ENCODE data around the gene RPL38. TPM values are rescaled to one million over a fixed set of nuclear protein-coding genes. Genes with fewer than 3 reads are reported as not detected.

RPL38 gene
- total RNA-seq, 2 donors from 2014 or later = 163 to 177 TPM

- Histone ChIP-seq H3K27ac (no peak overlapping the region), H3K4me3 (no peak overlapping the region), H3K27me3 (replicated peaks; ENCODE audit: insufficient read depth) (no peaks in the 10 kb centered on the region), H3K9me3 (no peaks in the 10 kb centered on the region), H3K36me3 (no peaks in the 10 kb centered on the region), H3K4me1 (ENCODE audit: control insufficient read depth in 1 of 2, low read depth in 2 of 2) (peaks cover 0 to 3% of the 10 kb centered on the region in 2 donors)
- no peak for DNase-seq (ENCODE audit: low spot score)
- ATAC-seq (ENCODE audit: insufficient number of reproducible peaks, low FRiP score, low read depth) = no peak
- no peak for TF ChIP-seq CTCF (IDR thresholded peaks at IDR 0.05)
Measured at GRCh38 chr17:74244128-74244527, 40.6 kb downstream of the RPL38 start.

GRCh38 chr17:74244548-74244947 is 41.1 kb downstream of the RPL38 start:
- ATAC-seq (ENCODE audit: insufficient number of reproducible peaks, low FRiP score, low read depth) (no peak), DNase-seq (ENCODE audit: low spot score) (no peak)
- no peak overlapping the region for H3K4me3 ChIP-seq
- no peak for TF ChIP-seq CTCF (IDR thresholded peaks at IDR 0.05)
- H3K27me3 ChIP-seq (replicated peaks; ENCODE audit: insufficient read depth) = no peaks in the 10 kb centered on the region
- H3K9me3 ChIP-seq = no peaks in the 10 kb centered on the region
- H3K27ac ChIP-seq = no peak overlapping the region
- no peaks in the 10 kb centered on the region for H3K36me3 ChIP-seq
- H3K4me1 ChIP-seq (ENCODE audit: control insufficient read depth in 1 of 2, low read depth in 2 of 2) = peaks cover 0 to 3% of the 10 kb centered on the region in 2 donors

GRCh38 chr17:74245145-74245831 is 41.8 kb downstream of the RPL38 start:
- H3K36me3 ChIP-seq = no peaks in the 10 kb centered on the region
- H3K4me1 ChIP-seq (ENCODE audit: control insufficient read depth in 1 of 2, low read depth in 2 of 2) = peaks cover 0 to 3% of the 10 kb centered on the region in 2 donors
- no peak overlapping the region for H3K27ac ChIP-seq
- H3K4me3 ChIP-seq = no peak overlapping the region
- no peaks in the 10 kb centered on the region for H3K9me3 ChIP-seq
- no peak for ATAC-seq (ENCODE audit: insufficient number of reproducible peaks, low FRiP score, low read depth)
- TF ChIP-seq CTCF (IDR thresholded peaks at IDR 0.05) = no peak
- no peak for DNase-seq (ENCODE audit: low spot score)
- no peaks in the 10 kb centered on the region for H3K27me3 ChIP-seq (replicated peaks; ENCODE audit: insufficient read depth)

GRCh38 chr17:74245871-74246270 is 42.4 kb downstream of the RPL38 start:
- Histone ChIP-seq H3K4me3 (no peak overlapping the region), H3K9me3 (no peaks in the 10 kb centered on the region), H3K36me3 (no peaks in the 10 kb centered on the region), H3K4me1 (ENCODE audit: control insufficient read depth in 1 of 2, low read depth in 2 of 2) (peaks cover 0 to 1% of the 10 kb centered on the region in 2 donors), H3K27me3 (replicated peaks; ENCODE audit: insufficient read depth) (no peaks in the 10 kb centered on the region), H3K27ac (no peak overlapping the region)
- DNase-seq (ENCODE audit: low spot score) (no peak), ATAC-seq (ENCODE audit: insufficient number of reproducible peaks, low FRiP score, low read depth) (no peak)
- no peak for TF ChIP-seq CTCF (IDR thresholded peaks at IDR 0.05)

- H3K9me3 ChIP-seq = no peaks in the 10 kb centered on the region
- TF ChIP-seq CTCF (IDR thresholded peaks at IDR 0.05) = no peak
- no peaks in the 10 kb centered on the region for H3K36me3 ChIP-seq
- no peaks in the 10 kb centered on the region for H3K27me3 ChIP-seq (replicated peaks; ENCODE audit: insufficient read depth)
- no peaks in the 10 kb centered on the region for H3K4me1 ChIP-seq (ENCODE audit: control insufficient read depth in 1 of 2, low read depth in 2 of 2)
- H3K27ac ChIP-seq = no peak overlapping the region
- no peak for DNase-seq (ENCODE audit: low spot score)
- ATAC-seq (ENCODE audit: insufficient number of reproducible peaks, low FRiP score, low read depth) = no peak
- H3K4me3 ChIP-seq = no peak overlapping the region
Measured at GRCh38 chr17:74249590-74250270, 46.3 kb downstream of the RPL38 start.
